K562 (cell line): ENCODE results near the gene EYA2. TPM values are rescaled to one million over a fixed set of nuclear protein-coding genes. Genes with fewer than 3 reads are reported as not detected.

Source experiments
- ATAC-seq: fragments of 200-7000 bp; cut with Tn5 transposase; 3 replicates; pipeline ENCODE4 v1.9.1; 2020; ENCODE audit warnings: moderate library complexity
- BruUV-seq: library from RNA; stranded (reverse); fragments of 400-500 nt; replicated peaks from 2 replicates; lab custom pipeline; 2021; lab: Mats Ljungman, UMichigan
- CTCF ChIA-PET: fragments of 300-600 bp; formaldehyde crosslinking; extraction: SDS; loops from one replicate; lab custom pipeline; 2021; ENCODE audit warnings: low intra/inter-chr PET ratio; lab: Yijun Ruan, JAX
- POLR2A ChIA-PET: fragments of 300-600, 350-650 bp; sonication (Branson Sonifier 250); formaldehyde crosslinking; extraction: SDS; loops from one replicate; lab custom pipeline; 2021; ENCODE audit warnings: antibody characterized with exemption, inconsistent platforms; lab: Yijun Ruan, JAX
- DNase-seq, 4 experiments: peaks; one replicate each; pipeline versions ENCODE4 v3.0.0 to v3.0.0-alpha.2; 2011 to 2018; ENCODE audit warnings: low spot score in 3 of 4, mixed read lengths in 3 of 4; ENCODE audit errors: extremely low read depth in 1 of 4
- FAIRE-seq: peaks from 2 replicates; lab custom pipeline; 2011; peaks lifted over from hg19 to GRCh38; lab: Jason Lieb, UNC
- H2AFZ ChIP-seq: 2 replicates; pipeline ENCODE4 v1.6.0; 2011; ENCODE audit warnings: low read depth, low read length, control low read depth, inconsistent platforms
- H3K27ac ChIP-seq: fragments of 200-600 bp; 3 replicates; pipeline ENCODE4 v1.8.0; 2011; ENCODE audit warnings: low read depth, mild to moderate bottlenecking, control low read depth, inconsistent platforms, low read length, moderate library complexity, mixed read lengths; ENCODE audit errors: extremely low read depth
- H3K27me3 ChIP-seq, 2 experiments: fragments of 300-600 bp in 1 of 2; 2 replicates in 1 of 2; 3 replicates in 1 of 2; pipeline versions ENCODE4 v1.6.0 to v1.8.0; 2011; ENCODE audit warnings: inconsistent platforms in 2 of 2, low read length in 2 of 2, mild to moderate bottlenecking in 1 of 2, mixed read lengths in 1 of 2, moderate library complexity in 1 of 2; ENCODE audit not compliant: control insufficient read depth in 2 of 2, insufficient read depth in 2 of 2
- H3K36me3 ChIP-seq: fragments of 300-600 bp; 3 replicates; pipeline ENCODE4 v1.8.0; 2011; ENCODE audit warnings: mild to moderate bottlenecking, low read length, inconsistent platforms; ENCODE audit not compliant: control insufficient read depth, insufficient read depth
- H3K4me1 ChIP-seq, 2 experiments: fragments of 200-600 bp in 1 of 2; replicated peaks in 1 of 2; 2 replicates in 1 of 2; 3 replicates in 1 of 2; pipeline versions ENCODE4 v1.5.1 to v1.8.0; 2011; ENCODE audit warnings: inconsistent platforms in 2 of 2, low read length in 2 of 2, mild to moderate bottlenecking in 1 of 2, mixed read lengths in 1 of 2, moderate library complexity in 1 of 2; ENCODE audit not compliant: control insufficient read depth in 2 of 2, insufficient read depth in 2 of 2
- H3K4me2 ChIP-seq: 2 replicates; pipeline ENCODE4 v1.6.1; 2011; ENCODE audit warnings: low read length, control low read depth, inconsistent platforms, mixed read lengths; ENCODE audit not compliant: insufficient read depth
- H3K4me3 ChIP-seq: fragments of 200-600 bp; sonication (generic), shearing (Covaris generic); 2 replicates; pipeline ENCODE4 v1.5.1; 2016; ENCODE audit warnings: control low read depth, inconsistent platforms
- H3K79me2 ChIP-seq: fragments of 200-600 bp; 3 replicates; pipeline ENCODE4 v1.8.0; 2011; ENCODE audit warnings: low read length, inconsistent platforms; ENCODE audit not compliant: control insufficient read depth, insufficient read depth
- H3K9ac ChIP-seq, 2 experiments: 2 replicates each; pipeline versions ENCODE4 v1.6.0 to v1.6.1; 2011; ENCODE audit warnings: low read depth in 2 of 2, low read length in 2 of 2, control low read depth in 1 of 2, inconsistent platforms in 1 of 2, mild to moderate bottlenecking in 1 of 2, mixed read lengths in 1 of 2; ENCODE audit not compliant: insufficient read depth in 1 of 2
- H3K9me1 ChIP-seq: one replicate; pipeline ENCODE4 v1.6.0; 2011; ENCODE audit warnings: inconsistent platforms, mild to moderate bottlenecking, low read length, moderate library complexity; ENCODE audit not compliant: control insufficient read depth, insufficient read depth
- H3K9me3 ChIP-seq: replicated peaks from 2 replicates; pipeline ENCODE4 v1.5.1; 2011; ENCODE audit warnings: low read depth, low read length, inconsistent platforms; ENCODE audit not compliant: control insufficient read depth, insufficient read depth
- H4K20me1 ChIP-seq: replicated peaks from 2 replicates; pipeline ENCODE4 v1.6.1; 2011; ENCODE audit warnings: low read length, inconsistent platforms, mixed read lengths; ENCODE audit not compliant: control insufficient read depth, insufficient read depth
- ATF3 ChIP-seq, 2 experiments: fragments of 450-650 bp in 1 of 2; sonication (generic) in 1 of 2; formaldehyde crosslinking in 1 of 2; IDR thresholded peaks in 1 of 2; conservative IDR thresholded peaks in 1 of 2; 2 replicates each; pipeline versions ENCODE4 v1.6.1 to v1.8.1; 2016 to 2023; ENCODE audit warnings: mild to moderate bottlenecking in 2 of 2, moderate library complexity in 2 of 2, inconsistent platforms in 1 of 2, missing genetic modification reagents in 1 of 2
- FUS ChIP-seq: fragments of 200-400 bp; formaldehyde crosslinking; optimal IDR thresholded peaks from 2 replicates; pipeline ENCODE3; 2017; ENCODE audit warnings: low read depth, low read length
- KDM1A ChIP-seq, 2 experiments: fragments of 450-650 bp; IDR thresholded peaks; 2 replicates each; pipeline ENCODE4 v1.6.1; 2016; ENCODE audit warnings: mild to moderate bottlenecking in 2 of 2
- MYC ChIP-seq, 2 experiments: fragments of 250-450 bp in 1 of 2; sonication (Bioruptor Pico) in 1 of 2; IDR thresholded peaks; 2 replicates each; pipeline versions ENCODE4 v1.5.1 to v1.6.1; 2012 to 2021; ENCODE audit warnings: low read depth in 2 of 2, borderline replicate concordance in 1 of 2, improper control_type of control experiment in 1 of 2, low read length in 1 of 2, mild to moderate bottlenecking in 1 of 2, moderate library complexity in 1 of 2
- NR4A1 ChIP-seq, 2 experiments: fragments of 250-450 bp in 1 of 2; fragments of 450-650 bp in 1 of 2; sonication (Bioruptor Pico) in 1 of 2; IDR thresholded peaks; 2 replicates each; pipeline versions ENCODE4 v1.4.0 to v1.6.1; 2016 to 2020; ENCODE audit warnings: mild to moderate bottlenecking in 2 of 2, missing compliant biosample characterization in 1 of 2, missing genetic modification characterization in 1 of 2, moderate library complexity in 1 of 2
- ZNF695 ChIP-seq: fragments of 450-650 bp; formaldehyde crosslinking; IDR thresholded peaks from 2 replicates; pipeline ENCODE4 v1.4.0; 2020; ENCODE audit warnings: mild to moderate bottlenecking, moderate library complexity
- WGBS: fragments of 100-300 bp; shearing (Covaris generic); methylation state at CpG from one replicate; pipeline ENCODE4 v1.1.6; 2016; ENCODE audit warnings: low coverage, mixed read lengths; ENCODE audit not compliant: insufficient coverage; ENCODE audit errors: missing lambda C conversion rate; 5-methylcytosine and 5-hydroxymethylcytosine counted together
- in situ Hi-C: fragments of 300-500 bp; cut with MboI; formaldehyde crosslinking; loops from 4 replicates; pipeline ENCODE4 v1.15.0; 2018; ENCODE audit warnings: inconsistent platforms, mixed read lengths
- intact Hi-C: fragments of 100-400 bp; cut with micrococcal nuclease; formaldehyde crosslinking; loops from 2 replicates; pipeline ENCODE4 v1.14.2; 2022
- polyA plus RNA-seq, 8 experiments: library from polyadenylated mRNA; depleted of rRNA in 4 of 8; stranded (reverse) in 5 of 8; unstranded in 3 of 8; fragments of >200 nt; fragmentation: Nextera tagmentation in 2 of 8; fragmentation: Illumina TruSeq in 1 of 8; extraction: Ambion mirVana in 2 of 8; extraction: Trizol in 1 of 8; gene quantifications; 2 replicates each; pipeline versions ENCODE4 v1.2.1 to v1.2.3, GENCODE V29; 2011 to 2014; ENCODE audit warnings: inconsistent platforms in 1 of 8, missing spikeins in 1 of 8
- total RNA-seq, 7 experiments: library from RNA; depleted of rRNA in 6 of 7; stranded (reverse); fragments of >200 nt in 6 of 7; fragmentation: Illumina TruSeq in 2 of 7; extraction: Trizol in 2 of 7; gene quantifications; 2 replicates each; pipeline versions ENCODE4 v1.2.1 to v1.2.3, GENCODE V29; 2011 to 2021; ENCODE audit warnings: low replicate concordance in 1 of 7
- TF ChIP-seq, protein P1 (sequence below): sonication (generic); formaldehyde crosslinking; IDR thresholded peaks from 2 replicates; pipeline ENCODE4 v1.8.0; 2022; ENCODE audit warnings: mild to moderate bottlenecking, low read depth, missing genetic modification reagents

EYA2 gene
- total and polyA plus RNA-seq, 9 of the 15 experiments (the other 6 are each of a cell fraction or from before 2014, with no cell fraction given) = 0.03 TPM; not detected in 8

DNA sequence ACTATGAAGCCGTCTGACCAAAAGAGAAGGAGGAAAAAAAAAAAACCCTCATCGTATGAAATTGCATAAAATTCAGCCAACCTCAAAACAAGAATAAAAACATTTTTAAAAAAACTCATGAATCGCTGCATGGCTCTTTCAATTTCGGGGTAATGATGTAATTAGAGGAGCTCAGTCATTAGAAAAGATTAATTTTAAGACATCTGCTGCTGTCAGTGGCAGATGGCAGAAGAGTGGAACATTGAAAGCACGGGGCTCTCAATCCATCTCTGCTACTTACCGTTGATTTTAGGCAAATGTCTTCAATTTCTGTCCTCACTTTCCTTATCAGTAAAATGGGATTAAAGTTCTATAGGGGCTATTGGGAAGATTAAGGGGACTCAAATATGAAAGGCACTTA, 79.1 kb downstream of the EYA2 start:
- under 1% methylated on average over 6 of the region's 6 CpGs for WGBS
- in situ Hi-C loops (no loop called here), intact Hi-C loops (no loop called here)
- CTCF ChIA-PET = no interaction called here
- BruUV-seq = no TSS peak
- no peaks in the 10 kb centered on the region for H3K4me1 ChIP-seq
- no peaks in the 10 kb centered on the region for H4K20me1 ChIP-seq
- H3K9me1 ChIP-seq = no peaks in the 10 kb centered on the region
- H3K27ac ChIP-seq = no peak overlapping the region
- DNase-seq = no peak
- H3K27me3 ChIP-seq = peaks cover 9 to 19% of the 10 kb centered on the region in 2 experiments; a peak in 2 of 5 replicates
- no peaks in the 10 kb centered on the region for H3K9me3 ChIP-seq
- no peaks in the 10 kb centered on the region for H3K79me2 ChIP-seq
- POLR2A ChIA-PET = no interaction called here
- no peak for ATAC-seq
- FAIRE-seq = no peak
- no peak overlapping the region for H3K4me3 ChIP-seq
- TF ChIP-seq, protein P1, sequence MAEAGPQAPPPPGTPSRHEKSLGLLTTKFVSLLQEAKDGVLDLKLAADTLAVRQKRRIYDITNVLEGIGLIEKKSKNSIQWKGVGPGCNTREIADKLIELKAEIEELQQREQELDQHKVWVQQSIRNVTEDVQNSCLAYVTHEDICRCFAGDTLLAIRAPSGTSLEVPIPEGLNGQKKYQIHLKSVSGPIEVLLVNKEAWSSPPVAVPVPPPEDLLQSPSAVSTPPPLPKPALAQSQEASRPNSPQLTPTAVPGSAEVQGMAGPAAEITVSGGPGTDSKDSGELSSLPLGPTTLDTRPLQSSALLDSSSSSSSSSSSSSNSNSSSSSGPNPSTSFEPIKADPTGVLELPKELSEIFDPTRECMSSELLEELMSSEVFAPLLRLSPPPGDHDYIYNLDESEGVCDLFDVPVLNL (CRISPR knock-in tag) = no peak
- H3K4me2 ChIP-seq = no peak overlapping the region
- H3K36me3 ChIP-seq = no peaks in the 10 kb centered on the region
- H2AFZ ChIP-seq = no peak overlapping the region
- H3K9ac ChIP-seq = no peak overlapping the region

- intact Hi-C loops (no loop called here), in situ Hi-C loops (no loop called here)
- ATAC-seq = no peak
- Histone ChIP-seq H3K79me2 (no peaks in the 10 kb centered on the region), H3K4me2 (no peak overlapping the region), H3K9me1 (no peaks in the 10 kb centered on the region), H3K27ac (no peak overlapping the region), H2AFZ (no peak overlapping the region), H3K9me3 (no peaks in the 10 kb centered on the region), H3K27me3 (peaks cover 10 to 18% of the 10 kb centered on the region in 2 experiments; a peak in 2 of 5 replicates), H3K36me3 (no peaks in the 10 kb centered on the region), H3K4me1 (no peaks in the 10 kb centered on the region), H3K4me3 (no peak overlapping the region), H4K20me1 (no peaks in the 10 kb centered on the region), H3K9ac (no peak overlapping the region)
- ChIA-PET CTCF (no interaction called here), POLR2A (interaction anchor here (0.5 to 0.6 kb wide), 2 partner anchors 221 to 1080 kb away, joined by 3 read pairs; no protein-coding TSS in a partner anchor)
- BruUV-seq = no TSS peak
- 4% methylated on average over 10 of the region's 10 CpGs for WGBS
- no peak for DNase-seq
- no peak for FAIRE-seq
- TF ChIP-seq ATF3 (IDR thresholded peaks at IDR 0.05) (no peak), ATF3 (CRISPR knock-in tag; conservative IDR thresholded peaks at IDR 0.05) (no peak), KDM1A (IDR thresholded peaks at IDR 0.05) (no peak), FUS (no peak), NR4A1 (CRISPR knock-in tag; IDR thresholded peaks at IDR 0.05) (no peak), NR4A1 (tag; IDR thresholded peaks at IDR 0.05) (no peak), MYC (IDR thresholded peaks at IDR 0.05; ENCODE audit: low read depth, low read length) (no peak), MYC (CRISPR knock-in tag; IDR thresholded peaks at IDR 0.05; ENCODE audit: borderline replicate concordance, low read depth) (no peak), ZNF695 (CRISPR knock-in tag) (no peak)
These were observed 80.2 kb downstream of the EYA2 start for GRCh38 chr20:46974669-46975434.
